ENCODE measurements around the gene MORN3.

GRCh38 chr12:121618659-121619233 lies 50.7 kb downstream of the MORN3 start:
- TF ChIP-seq HDAC2 (IDR thresholded peaks at IDR 0.05) (no peak), CTCF (IDR thresholded peaks at IDR 0.05) (no peak), NR3C1 (IDR thresholded peaks at IDR 0.05) (no peak), FOSB (CRISPR knock-in tag; IDR thresholded peaks at IDR 0.05) (no peak), RAD21 (conservative IDR thresholded peaks at IDR 0.05 in 1 of 2, IDR thresholded peaks at IDR 0.05 in 1 of 2) (no peak), POLR2A (IDR thresholded peaks at IDR 0.05; ENCODE audit: low read length) (no peak), CHD4 (IDR thresholded peaks at IDR 0.05; ENCODE audit: borderline replicate concordance) (no peak), MYC (IDR thresholded peaks at IDR 0.05; ENCODE audit: borderline replicate concordance, low read length) (no peak)
- TF ChIP-seq, protein P1, sequence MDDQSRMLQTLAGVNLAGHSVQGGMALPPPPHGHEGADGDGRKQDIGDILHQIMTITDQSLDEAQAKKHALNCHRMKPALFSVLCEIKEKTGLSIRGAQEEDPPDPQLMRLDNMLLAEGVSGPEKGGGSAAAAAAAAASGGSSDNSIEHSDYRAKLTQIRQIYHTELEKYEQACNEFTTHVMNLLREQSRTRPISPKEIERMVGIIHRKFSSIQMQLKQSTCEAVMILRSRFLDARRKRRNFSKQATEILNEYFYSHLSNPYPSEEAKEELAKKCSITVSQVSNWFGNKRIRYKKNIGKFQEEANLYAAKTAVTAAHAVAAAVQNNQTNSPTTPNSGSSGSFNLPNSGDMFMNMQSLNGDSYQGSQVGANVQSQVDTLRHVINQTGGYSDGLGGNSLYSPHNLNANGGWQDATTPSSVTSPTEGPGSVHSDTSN (IDR thresholded peaks at IDR 0.05) = no peak
